HG03565 (cell line): ENCODE data around the gene ONECUT1.

Experiments used
- ATAC-seq: cut with Tn5 transposase; IDR thresholded peaks from one replicate; pipeline ENCODE4 v1.9.1; 2021; ENCODE audit warnings: mild to moderate bottlenecking, moderate library complexity; ENCODE audit not compliant: unreplicated experiment

ONECUT1 gene

DNA sequence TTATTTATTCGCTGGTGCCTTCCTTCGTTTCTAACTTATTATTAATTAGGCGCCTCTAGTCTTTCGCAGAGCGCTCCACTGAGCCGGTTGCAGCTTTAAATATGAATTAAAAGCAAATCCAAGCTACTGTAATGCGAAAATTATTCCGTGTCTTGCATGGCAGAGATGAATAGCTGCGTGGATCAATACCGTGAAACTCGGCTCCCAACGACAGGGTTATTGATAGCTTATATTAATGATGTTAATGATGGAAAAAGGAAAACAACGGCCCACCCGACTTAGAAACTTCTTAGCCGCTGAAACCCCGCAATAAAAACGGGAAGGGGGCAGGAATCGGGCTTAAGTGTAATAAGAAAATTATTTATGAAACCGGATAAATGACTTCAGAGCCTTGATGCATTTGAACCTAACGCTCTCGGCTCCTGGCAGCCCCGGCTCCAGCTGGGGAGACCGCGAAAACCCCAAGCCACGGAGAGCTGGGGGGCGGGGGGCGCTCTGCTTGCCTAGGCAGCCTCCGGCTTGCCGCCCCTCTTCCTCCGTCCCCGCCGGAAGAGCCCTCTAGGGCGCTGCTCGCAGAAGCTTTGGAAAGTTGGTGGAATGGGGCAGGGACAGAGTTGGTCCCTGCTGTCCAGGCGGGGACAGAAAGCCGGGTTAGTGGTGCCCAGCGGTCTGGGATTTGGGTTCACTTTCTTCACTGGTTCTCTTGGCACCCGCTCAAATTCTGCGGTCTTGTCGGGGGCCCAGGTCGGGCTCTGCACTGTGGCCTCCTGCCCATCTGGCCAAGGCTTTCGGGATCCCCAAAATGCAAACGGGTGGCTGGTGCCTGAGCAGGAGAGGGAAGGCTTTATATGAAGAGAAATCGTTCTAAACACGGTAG is 7.7 kb upstream of the ONECUT1 start:
- ATAC-seq: no peak

DNA sequence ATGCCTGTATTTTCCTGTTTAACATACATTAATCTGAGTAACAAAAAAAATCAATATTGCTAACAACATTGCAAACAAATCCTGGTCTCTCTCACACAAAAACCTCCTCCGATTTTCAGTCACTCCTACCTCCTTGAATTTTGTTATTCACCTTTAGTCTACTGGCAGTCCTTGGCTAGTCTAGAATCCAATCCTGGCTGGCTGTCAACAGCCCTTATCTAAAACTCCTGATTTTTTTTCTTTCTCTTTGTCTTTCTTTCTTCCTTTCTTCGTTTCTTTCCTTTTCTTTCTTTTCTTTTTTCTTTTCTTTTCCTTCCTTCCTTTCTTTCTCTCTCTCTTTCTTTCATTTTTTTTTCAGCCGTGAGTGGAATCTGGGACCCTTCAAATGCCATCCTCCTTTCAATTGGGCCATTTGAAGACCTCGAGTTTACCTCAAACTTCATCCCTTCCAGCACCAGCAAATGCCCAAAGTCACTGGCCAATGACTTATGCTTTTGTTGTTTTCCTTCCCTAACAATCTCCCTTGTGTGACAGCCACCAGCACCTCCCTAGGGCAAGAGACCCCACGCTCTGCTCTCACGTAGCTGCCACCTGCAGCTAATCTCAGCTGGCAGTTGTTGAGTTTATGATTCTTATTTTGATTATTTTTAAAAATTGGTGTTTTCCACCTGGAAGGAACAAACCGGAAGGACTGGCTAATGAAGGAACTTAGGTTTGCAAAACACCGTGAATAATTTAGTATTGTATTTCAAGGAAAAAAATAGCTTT is 6.8 kb upstream of the ONECUT1 start:
- no peak for ATAC-seq

DNA sequence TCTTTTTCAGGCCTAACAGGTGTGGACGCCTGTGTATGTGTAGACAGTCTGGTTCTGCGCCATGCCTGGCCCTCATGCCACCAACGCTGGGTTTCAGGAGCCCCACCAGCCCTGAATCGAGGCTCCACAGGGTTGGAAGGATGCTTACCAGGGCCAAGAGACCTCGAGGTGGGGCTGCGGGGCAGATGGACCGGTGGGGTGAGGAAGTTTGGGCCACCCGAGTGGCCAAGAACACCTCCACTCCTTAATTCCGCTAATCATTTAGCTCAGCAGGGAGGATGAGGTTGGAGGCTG is 6.0 kb upstream of the ONECUT1 start:
- no peak for ATAC-seq

DNA sequence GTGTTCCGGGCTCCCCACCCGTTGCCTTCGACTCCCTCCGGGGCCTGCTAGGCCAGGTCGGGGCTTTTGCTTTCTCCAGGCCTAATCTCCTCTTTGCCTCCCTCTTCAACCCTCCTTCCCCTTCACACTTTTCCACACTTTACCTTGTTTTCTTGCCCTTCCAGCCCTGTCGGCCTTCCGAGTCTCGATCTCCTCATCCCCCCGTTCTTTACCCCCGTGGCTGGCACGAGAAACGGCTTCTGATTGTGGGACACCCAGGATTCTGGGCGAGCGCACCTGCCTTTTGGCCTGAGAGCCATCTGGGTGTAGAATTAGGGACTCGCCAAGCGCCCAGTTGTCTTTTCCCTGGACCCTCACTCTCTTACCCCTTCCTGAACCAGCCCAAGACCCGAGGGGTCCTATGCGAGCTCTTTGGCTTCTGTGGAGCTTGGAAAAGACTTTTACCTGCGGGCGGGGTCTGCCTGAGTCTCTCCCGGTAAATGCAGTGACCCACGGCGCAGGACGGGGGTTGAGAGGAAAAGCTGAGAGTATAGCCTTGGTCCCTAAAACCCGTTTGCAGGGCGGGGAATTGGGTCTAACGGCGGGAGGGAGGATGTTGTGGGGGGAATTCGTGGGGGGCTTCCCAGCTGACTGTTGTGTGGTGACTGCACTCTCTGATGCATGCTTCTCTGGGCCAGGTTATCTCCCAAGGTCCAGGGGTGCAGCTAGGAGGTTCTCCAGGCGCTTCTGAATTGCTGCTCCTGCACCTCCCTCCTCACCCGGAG is 5.5 kb upstream of the ONECUT1 start:
- ATAC-seq: no peak

DNA sequence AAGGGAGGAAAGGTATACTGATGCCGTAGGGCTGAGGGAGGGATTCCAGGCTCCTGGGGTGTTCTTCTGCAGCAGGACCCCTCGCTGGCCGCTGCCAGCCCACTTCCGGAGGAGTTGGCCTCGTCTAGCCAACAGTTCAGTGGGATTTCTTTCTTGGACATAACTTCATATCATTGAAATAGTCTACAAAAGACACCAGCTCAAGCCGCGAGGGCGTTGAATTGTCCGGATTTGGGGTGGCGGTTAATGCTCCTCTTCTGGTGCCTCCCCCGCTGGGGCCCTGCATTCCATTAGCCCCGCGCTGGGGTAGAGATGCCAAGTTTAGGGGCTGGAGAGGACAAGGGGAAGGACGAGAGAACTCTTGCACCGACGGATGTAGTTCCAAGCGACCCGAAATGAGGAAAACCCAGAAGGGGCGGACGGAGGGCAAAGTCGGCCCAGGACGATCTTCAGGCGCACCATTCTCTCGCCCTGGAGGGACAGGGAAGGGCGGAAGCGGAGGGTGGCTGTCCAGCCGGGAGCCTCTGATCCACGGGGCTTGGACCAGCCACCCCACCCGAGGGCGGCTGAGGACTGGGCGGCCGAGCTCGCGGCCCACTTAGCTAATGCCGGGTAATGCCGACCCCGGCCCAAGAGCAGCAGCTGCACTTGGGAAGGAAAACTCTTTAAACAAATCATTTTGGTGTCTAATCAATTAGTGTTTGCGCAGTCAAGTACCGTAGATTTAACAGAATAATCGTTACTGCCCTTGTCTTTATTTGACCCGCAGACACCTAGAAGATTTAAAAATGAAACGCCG is 4.7 kb upstream of the ONECUT1 start:
- no peak for ATAC-seq

DNA sequence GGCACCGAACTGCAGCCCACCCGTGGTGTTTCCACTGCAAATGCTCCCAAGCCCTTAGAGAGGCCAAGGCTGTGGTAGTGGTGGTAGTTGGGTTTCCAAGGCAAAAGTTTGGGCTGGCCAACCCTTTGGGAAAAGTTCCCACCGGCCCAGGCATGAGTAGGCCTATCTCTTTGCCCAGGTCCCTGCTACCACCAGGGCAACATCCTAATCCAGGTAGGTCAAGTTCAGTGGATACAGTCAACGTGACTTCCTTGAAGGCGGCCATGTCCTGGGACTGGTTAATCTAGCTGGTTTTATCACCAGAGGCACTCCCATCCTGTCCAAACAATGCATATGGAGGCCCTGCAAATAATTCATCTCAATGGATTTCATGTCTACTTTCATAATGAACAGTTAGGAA is 1.6 kb upstream of the ONECUT1 start:
- ATAC-seq: no peak

DNA sequence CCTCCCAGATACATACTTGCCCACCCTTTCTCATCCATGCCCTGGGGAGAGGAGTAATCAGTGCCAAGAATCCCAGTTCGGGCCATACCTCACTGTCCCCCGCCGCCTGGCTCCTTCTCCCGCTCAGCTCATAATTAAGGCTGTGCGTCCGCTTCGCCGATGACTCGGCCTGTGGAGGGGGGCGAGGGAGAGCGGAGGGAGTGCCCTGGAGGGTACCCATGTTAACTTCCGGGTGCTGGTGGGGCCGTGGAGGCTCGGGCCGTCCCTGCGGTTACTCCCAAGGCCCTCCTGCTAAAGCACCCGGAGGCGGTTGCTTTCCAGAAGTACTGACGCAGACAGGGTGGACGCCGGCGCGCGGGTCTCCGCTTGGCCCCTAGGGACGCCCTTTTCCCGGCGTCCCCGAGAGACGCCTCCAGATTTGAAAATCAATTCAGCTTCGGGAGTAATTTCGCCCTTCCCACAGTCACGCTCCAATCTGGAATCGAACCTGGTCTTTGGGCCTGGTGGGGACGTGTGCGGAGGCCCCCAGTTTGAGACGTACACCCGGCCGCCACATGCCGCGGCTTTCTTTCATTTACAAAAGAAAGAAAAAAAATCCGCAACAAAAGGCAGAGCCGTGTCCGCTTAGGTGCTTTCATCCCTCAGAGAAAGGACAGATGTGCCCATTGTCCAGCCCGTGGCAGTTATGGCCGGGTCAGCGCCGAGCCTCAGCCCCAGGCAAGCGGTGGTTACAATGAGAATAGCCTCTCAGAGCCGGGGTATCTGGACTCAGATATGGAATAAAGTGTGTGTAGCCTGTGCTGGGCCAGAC is 1.0 kb upstream of the ONECUT1 start:
- no peak for ATAC-seq

DNA sequence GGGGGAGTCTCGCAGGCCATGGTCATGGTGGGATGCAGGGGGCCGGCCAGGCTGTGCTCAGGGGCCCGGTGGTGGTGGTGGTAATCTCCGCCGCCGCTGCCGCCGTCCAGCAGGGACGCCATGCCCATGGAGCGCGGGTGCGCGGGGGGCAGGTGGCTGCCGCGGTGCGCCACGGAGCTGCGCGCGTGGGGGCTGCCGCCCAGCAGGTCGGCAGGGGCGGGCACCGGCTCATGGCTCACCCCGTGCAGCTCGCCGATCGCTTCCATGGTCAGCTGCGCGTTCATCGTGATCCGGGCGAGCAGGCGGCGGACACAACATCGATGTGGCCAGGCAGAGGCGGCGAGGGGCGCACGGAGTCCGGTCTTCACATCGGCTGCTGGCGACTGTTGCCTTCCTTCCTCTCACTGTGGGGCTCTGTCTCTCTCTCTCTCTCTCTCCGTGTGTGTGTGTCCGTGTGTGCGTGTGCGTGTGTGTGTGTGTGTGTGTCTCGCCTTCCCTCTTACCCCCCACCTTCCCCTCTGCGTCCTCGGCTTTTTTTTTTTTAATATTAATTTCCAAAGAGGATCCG is 451 bp downstream of the ONECUT1 start:
- no peak for ATAC-seq

DNA sequence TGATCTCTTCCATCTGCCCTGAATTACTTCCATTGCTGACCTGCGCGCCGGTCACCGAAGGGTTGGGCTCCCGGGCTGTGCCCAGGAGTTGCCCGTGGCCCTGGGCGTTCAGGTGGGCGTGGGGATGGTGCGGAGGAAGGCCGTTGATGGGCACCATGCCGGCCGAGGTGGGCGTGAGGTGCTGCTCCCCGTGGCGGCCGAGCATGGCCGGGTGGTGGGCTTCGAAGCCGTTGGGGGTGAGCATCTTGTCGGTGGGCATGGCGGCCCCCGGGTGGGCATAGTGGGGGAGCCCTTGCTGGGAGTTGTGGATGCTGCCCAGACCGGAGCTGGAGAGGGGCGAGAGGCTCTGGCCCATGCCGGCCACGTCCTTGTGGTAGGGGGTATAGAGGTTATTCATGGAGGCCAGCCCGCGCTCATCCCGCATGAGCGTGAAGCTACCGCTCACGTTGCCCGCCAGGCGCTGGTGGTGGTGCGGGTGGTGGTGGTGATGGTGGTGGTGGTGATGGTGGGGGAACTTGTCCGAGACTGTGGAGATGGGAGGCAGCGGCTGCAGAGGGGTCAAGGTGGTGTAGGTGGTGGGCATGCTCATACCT is 1.0 kb downstream of the ONECUT1 start:
- no peak for ATAC-seq

DNA sequence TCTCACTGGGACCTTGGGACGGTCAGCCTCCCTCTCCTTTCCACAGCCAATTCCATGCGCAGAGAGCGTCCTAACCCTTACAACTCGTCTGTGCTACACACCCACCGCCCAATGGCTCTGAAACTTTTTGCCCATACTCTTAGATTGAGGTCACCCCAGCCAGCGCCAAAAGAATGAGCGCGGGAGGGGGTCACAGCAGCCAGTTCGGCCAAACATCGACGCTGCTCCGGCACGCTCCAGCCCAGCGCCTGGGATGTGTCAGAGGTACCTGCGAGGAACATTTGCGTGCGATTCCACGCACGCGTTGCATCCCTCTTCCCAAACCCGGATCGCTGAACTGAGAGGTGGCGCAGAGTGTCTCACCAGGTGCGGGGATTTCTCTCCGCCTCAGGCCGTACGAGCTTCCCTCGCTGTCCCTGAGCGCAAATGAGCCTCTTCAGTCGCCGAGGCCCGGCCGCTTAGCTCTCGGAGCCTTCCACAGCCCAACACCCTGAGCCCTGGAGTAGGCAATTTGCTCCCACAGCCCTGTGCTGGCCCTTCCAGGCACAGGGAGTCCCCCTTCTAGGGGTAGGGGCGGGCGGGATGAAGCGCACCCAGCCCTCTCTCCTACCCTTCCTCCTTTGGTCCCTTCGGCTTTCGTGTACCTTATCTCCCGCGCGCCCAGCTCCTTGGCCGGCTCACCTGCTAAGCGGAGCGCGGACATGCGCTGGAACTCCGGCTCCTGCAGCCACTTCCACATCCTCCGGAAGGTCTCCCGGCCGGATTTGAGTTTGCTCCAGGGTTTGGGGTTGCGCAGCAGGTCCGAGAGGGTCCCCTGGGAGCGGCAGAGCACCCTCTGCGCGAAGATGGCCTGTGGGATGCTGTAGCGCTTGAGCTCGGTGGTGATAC is 1.8 kb downstream of the ONECUT1 start:
- ATAC-seq: no peak

DNA sequence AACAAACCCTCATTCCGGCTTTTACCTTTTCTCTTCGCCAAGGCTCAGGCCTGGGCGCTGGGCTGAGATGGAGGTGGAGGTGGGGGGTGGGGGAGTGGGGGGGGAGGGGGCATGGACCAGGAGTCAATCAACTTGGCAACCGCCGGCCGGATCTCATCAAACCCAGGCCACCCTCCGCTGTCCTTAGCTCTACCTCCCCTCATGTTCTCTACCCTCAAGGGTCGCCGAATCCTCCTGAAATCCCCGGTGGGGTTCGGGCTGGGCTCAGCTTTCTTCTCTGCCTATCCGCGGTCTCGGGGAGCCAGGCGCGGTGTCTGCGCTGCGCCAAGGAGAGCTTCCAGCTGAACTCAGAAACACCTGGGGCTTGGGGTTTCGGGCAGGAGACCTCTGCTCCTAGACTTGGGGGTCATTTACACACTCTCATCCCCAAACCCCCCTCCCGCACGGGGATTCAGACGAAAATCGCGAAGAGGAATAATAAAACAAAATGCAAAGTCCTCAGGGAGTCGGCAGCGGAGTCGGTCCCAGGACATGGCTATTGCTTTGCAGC is 2.5 kb downstream of the ONECUT1 start:
- no peak for ATAC-seq

DNA sequence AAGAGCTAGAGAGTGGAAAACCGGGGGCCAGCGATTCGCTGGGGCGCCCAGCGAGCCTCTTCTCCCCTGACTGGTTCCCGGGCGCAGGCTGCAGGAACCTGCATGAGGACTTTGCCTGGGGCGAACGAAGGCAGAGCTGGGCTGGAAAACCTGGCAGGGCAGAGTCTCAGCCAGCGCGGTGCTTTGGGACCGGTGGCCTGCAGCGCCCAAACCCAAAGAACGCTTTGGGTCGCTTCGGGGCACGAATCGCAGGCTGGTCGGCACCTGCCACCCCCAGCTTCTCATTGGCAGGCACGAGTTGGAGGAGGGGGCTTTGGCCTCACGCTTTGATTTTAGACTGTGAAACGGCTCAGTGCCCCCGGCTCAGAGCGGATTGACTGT is 3.0 kb downstream of the ONECUT1 start:
- ATAC-seq: no peak

DNA sequence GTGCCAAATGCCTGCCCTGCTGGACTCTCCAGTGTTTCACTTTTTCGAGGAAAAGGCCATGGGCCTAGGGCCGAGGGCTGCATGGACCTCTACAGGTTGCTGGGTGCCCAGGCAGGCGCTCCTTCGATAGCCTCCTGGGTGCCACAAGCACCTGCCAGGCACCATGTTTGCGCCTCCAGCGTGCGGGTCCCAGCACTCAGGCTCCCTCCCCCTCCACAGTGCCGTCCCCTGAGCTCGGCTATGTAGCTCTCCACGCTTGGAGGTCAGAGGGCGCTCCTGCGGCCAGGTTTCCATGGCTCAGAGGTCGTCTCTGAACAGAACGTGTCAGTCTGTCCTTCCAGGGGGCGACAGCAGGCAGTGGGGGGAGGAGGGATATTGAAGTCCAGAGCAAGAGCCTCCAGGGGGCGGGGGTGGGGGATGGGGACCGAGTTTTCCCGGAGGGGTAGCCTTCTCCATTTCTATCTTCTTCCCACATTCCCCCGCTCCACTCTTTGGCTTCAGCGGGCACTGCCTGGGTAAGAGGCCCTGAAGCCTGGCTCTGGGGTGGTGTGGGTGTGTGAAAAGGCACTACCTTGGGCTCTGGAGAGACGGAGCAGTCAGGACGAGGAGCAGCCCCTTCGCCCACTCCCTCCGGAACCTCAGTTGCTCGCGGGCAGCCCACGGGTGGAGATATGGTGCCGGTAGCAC is 3.6 kb downstream of the ONECUT1 start:
- no peak for ATAC-seq

DNA sequence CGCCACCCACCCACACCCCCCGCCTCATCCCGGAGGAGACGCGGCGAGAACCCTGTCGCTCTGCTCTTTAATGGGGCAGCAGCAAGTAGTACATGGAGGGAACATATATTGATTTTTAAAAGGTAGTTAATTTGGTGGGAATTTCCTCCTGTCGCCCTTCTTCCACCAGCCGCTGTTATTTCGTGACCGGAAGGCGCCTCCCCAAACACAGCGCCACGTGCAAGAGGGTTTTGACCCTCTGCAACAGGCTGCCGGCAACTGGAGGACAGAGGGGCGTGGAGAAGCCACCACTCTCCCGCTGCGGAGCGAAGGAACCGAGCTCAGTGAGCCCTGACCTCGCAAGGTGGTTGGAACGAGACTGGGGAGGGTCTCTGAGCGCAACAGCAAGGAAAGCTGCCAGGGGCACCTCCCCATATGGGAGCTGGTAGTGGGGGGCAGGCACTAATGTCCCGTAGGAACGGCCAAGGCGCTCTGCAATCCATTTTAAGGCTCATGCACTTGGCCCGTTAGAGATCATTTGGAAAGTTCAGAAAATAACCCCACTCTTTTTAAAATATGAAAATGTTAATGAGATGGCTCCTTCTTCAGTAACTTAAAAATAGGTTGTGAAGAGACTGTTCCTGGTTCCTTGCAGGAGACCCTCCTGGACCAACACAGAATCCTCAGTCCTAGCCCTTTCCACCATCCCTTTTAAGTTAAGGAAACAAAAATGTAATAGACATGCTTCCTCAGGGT is 4.3 kb downstream of the ONECUT1 start:
- no peak for ATAC-seq

DNA sequence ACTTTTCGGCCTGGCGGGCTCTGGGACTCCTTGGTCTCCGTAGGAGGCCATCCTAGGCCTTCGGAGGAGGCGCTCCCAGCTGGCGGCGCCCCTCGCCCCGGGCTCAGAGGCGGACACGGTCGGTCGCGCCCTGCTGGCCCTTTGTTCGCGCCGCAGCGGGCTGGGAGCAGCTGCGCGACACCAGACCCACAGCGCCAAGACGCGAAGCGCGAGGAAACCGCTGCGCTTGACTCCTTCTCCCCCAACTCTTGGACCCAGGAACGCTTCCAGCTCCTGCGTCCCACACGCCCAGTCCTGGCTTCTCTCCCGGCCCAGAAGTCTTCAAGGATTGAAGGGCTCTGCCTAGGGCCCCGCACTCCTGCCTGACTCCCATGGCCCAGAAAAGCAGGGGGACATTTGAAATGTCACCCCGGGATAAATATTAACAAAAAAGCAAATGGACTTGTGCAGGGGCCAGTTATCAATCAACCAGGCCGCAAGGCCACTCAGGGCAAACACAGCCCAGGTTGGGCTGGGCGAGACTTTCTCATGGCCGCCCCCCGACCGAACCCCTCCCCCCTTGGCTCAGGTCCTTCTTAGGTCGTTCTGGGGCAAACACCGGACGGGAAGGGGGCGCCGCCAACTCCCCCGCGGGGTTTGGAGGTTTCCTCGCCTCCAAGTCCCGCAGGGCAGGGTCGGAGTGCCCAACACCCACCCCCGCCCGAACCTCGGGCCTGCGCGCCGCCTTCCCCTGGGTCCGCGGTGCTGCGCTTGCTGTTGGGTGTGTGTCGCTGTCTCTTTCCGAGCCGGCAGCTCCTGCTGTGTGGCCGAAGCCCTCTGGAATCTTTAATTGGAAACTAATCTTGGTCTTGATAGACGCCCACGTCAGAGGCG is 5.1 kb downstream of the ONECUT1 start:
- ATAC-seq: no peak
